Cardiac muscle cell (in vitro differentiated cells and primary cell): ENCODE results near the gene MAP4K5. TPM values are rescaled to one million over a fixed set of nuclear protein-coding genes. Genes with fewer than 3 reads are reported as not detected.
"Not testable (repeated sequence)": the region's sequence is repeated elsewhere in the genome, so short reads cannot be mapped to it uniquely, and the experiment has no call there.

Experiments used
- DNase-seq, 2 donors: peaks; one replicate each; pipeline versions ENCODE4 v3.0.0 to v3.0.0-alpha.2; 2010 to 2017; ENCODE audit warnings: low read depth in 1 of 2, low spot score in 1 of 2
- H3K27ac ChIP-seq: fragments of 200-600 bp; sonication (generic); 2 replicates; pipeline ENCODE4 v1.5.1; 2016
- H3K27me3 ChIP-seq: fragments of 200-600 bp; sonication (generic); 2 replicates; pipeline ENCODE4 v1.6.0; 2016; ENCODE audit warnings: control low read depth
- H3K36me3 ChIP-seq: fragments of 200-600 bp; sonication (generic); 2 replicates; pipeline ENCODE4 v1.5.1; 2016; ENCODE audit warnings: control low read depth
- H3K4me1 ChIP-seq: fragments of 200-600 bp; sonication (generic); 2 replicates; pipeline ENCODE4 v1.8.1; 2017; ENCODE audit warnings: low read depth, mild to moderate bottlenecking, mixed run types
- H3K4me3 ChIP-seq: fragments of 200-600 bp; sonication (generic); 2 replicates; pipeline ENCODE4 v1.5.1; 2016; ENCODE audit warnings: mild to moderate bottlenecking
- H3K9me3 ChIP-seq: fragments of 200-600 bp; sonication (generic); 2 replicates; pipeline ENCODE4 v1.5.1; 2017; ENCODE audit warnings: low read depth, mild to moderate bottlenecking, control low read depth
- CTCF ChIP-seq: IDR thresholded peaks from 2 replicates; pipeline ENCODE4 v1.5.1; 2012; ENCODE audit warnings: low read depth, mild to moderate bottlenecking, low read length
- polyA plus RNA-seq: library from polyadenylated mRNA; unstranded; fragments of >200 nt; fragmentation: Nextera tagmentation; extraction: Ambion mirVana; gene quantifications from 2 replicates; pipeline ENCODE4 v1.2.1, GENCODE V29; 2016
- total RNA-seq: library from RNA; depleted of rRNA; stranded (reverse); fragments of >200 nt; gene quantifications from 2 replicates; pipeline ENCODE4 v1.2.3, GENCODE V29; 2016

The MAP4K5 gene
- total and polyA plus RNA-seq, 2 experiments from 2014 or later: 53.0 to 402 TPM

GRCh38 chr14:50512463-50512862, 19.9 kb downstream of the MAP4K5 start:
- no peaks in the 10 kb centered on the region for H3K36me3 ChIP-seq
- no peaks in the 10 kb centered on the region for H3K27me3 ChIP-seq
- no peak overlapping the region for H3K27ac ChIP-seq
- no peaks in the 10 kb centered on the region for H3K4me1 ChIP-seq
- DNase-seq: no peak
- TF ChIP-seq CTCF: no peak
- H3K9me3 ChIP-seq: no peaks in the 10 kb centered on the region
- no peak overlapping the region for H3K4me3 ChIP-seq

- Histone ChIP-seq H3K9me3 (no peaks in the 10 kb centered on the region), H3K27me3 (no peaks in the 10 kb centered on the region), H3K4me1 (no peaks in the 10 kb centered on the region), H3K27ac (no peak overlapping the region), H3K36me3 (no peaks in the 10 kb centered on the region), H3K4me3 (no peak overlapping the region)
- no peak for DNase-seq
- no peak for TF ChIP-seq CTCF
Observed at GRCh38 chr14:50510157-50510556, 22.2 kb downstream of the MAP4K5 start.

GRCh38 chr14:50507078-50507477, 25.3 kb downstream of the MAP4K5 start:
- not testable (repeated sequence) for H3K4me1 ChIP-seq, DNase-seq, H3K36me3 ChIP-seq, H3K27ac ChIP-seq, H3K27me3 ChIP-seq, H3K4me3 ChIP-seq, H3K9me3 ChIP-seq

- Histone ChIP-seq H3K9me3 (no peaks in the 10 kb centered on the region), H3K4me1 (peaks cover 8% of the 10 kb centered on the region), H3K4me3 (no peak overlapping the region), H3K27ac (no peak overlapping the region), H3K36me3 (peaks cover 8% of the 10 kb centered on the region), H3K27me3 (no peaks in the 10 kb centered on the region)
- peak in 1 of 2 donors; percentile 59 for DNase-seq
- TF ChIP-seq CTCF: no peak
Observed at GRCh38 chr14:50501642-50502041, 30.7 kb downstream of the MAP4K5 start.

- Histone ChIP-seq H3K36me3 (peaks cover 2% of the 10 kb centered on the region), H3K4me1 (peaks cover 7% of the 10 kb centered on the region), H3K27ac (no peak overlapping the region), H3K4me3 (no peak overlapping the region), H3K27me3 (no peaks in the 10 kb centered on the region), H3K9me3 (no peaks in the 10 kb centered on the region)
- TF ChIP-seq CTCF: no peak
- no peak for DNase-seq
Observed at GRCh38 chr14:50497351-50497750, 35.0 kb downstream of the MAP4K5 start.

GRCh38 chr14:50489851-50490250, 42.5 kb downstream of the MAP4K5 start:
- H3K36me3 ChIP-seq: no peaks in the 10 kb centered on the region
- H3K4me1 ChIP-seq: no peaks in the 10 kb centered on the region
- no peak for DNase-seq
- no peaks in the 10 kb centered on the region for H3K9me3 ChIP-seq
- peak overlapping the region; percentile 40 for H3K27ac ChIP-seq
- H3K4me3 ChIP-seq: no peak overlapping the region
- TF ChIP-seq CTCF: no peak
- H3K27me3 ChIP-seq: no peaks in the 10 kb centered on the region
